GM12878 (cell line): ENCODE results near the gene WHRN. TPM values are rescaled to one million over a fixed set of nuclear protein-coding genes. Genes with fewer than 3 reads are reported as not detected.
A peak's percentile ranks its signal among the peaks of the same experiment; 100 is the strongest.

Experiments used
- ATAC-seq: fragments of 200-7000 bp; cut with Tn5 transposase; 3 replicates; pipeline ENCODE4 v1.9.1; 2020; ENCODE audit warnings: mild to moderate bottlenecking, moderate library complexity
- BruUV-seq: library from RNA; stranded (reverse); fragments of 400-500 nt; replicated peaks from 2 replicates; lab custom pipeline; 2021; lab: Mats Ljungman, UMichigan
- CTCF ChIA-PET: fragments of 300-600 bp; sonication (Branson Sonifier 250); formaldehyde crosslinking; extraction: SDS; loops from one replicate; lab custom pipeline; 2021; ENCODE audit warnings: inconsistent platforms; lab: Yijun Ruan, JAX
- POLR2A ChIA-PET: fragments of 350-600 bp; formaldehyde crosslinking; extraction: SDS; loops from one replicate; lab custom pipeline; 2021; ENCODE audit warnings: inconsistent platforms; lab: Charles Lee
- RAD21 ChIA-PET: fragments of 300-600 bp; sonication (Branson Sonifier 250); formaldehyde crosslinking; loops from one replicate; lab custom pipeline; 2023; ENCODE audit warnings: antibody characterized with exemption; ENCODE audit not compliant: unreplicated experiment; lab: Charles Lee
- SMC1A ChIA-PET: fragments of 300-600 bp; sonication (Branson Sonifier 250); formaldehyde crosslinking; loops from one replicate; lab custom pipeline; 2023; ENCODE audit not compliant: unreplicated experiment, uncharacterized antibody; lab: Charles Lee
- DNase-seq: peaks from one replicate; pipeline ENCODE4 v3.0.0-alpha.2; 2011; ENCODE audit warnings: low read depth, low spot score
- FAIRE-seq: peaks from 3 replicates; lab custom pipeline; 2011; peaks lifted over from hg19 to GRCh38; lab: Jason Lieb, UNC
- H2AFZ ChIP-seq: 2 replicates; pipeline ENCODE4 v1.6.0; 2011; ENCODE audit warnings: low read depth, low read length, control low read depth; ENCODE audit not compliant: control insufficient read depth
- H3K27ac ChIP-seq: 2 replicates; pipeline ENCODE4 v1.5.1; 2011; ENCODE audit warnings: control low read depth; ENCODE audit not compliant: control insufficient read depth, insufficient read depth
- H3K27me3 ChIP-seq, 2 experiments: replicated peaks in 1 of 2; 2 replicates each; pipeline versions ENCODE4 v1.6.0 to v1.6.1; 2011; ENCODE audit warnings: low read length in 1 of 2; ENCODE audit not compliant: control insufficient read depth in 2 of 2, insufficient read depth in 2 of 2
- H3K36me3 ChIP-seq, 2 experiments: 2 replicates each; pipeline ENCODE4 v1.5.1; 2011; ENCODE audit warnings: low read length in 1 of 2; ENCODE audit not compliant: control insufficient read depth in 2 of 2, insufficient read depth in 2 of 2
- H3K4me1 ChIP-seq: 2 replicates; pipeline ENCODE4 v1.6.1; 2011; ENCODE audit warnings: mild to moderate bottlenecking, low read length, moderate library complexity, mixed read lengths; ENCODE audit not compliant: control insufficient read depth, insufficient read depth
- H3K4me2 ChIP-seq: 2 replicates; pipeline ENCODE4 v1.6.0; 2011; ENCODE audit warnings: control low read depth; ENCODE audit not compliant: control insufficient read depth, insufficient read depth
- H3K4me3 ChIP-seq: fragments of 200-600 bp; sonication (generic); 2 replicates; pipeline ENCODE4 v1.5.1; 2016
- H3K79me2 ChIP-seq: 2 replicates; pipeline ENCODE4 v1.6.0; 2011; ENCODE audit warnings: low read length; ENCODE audit not compliant: control insufficient read depth, insufficient read depth
- H3K9ac ChIP-seq: 2 replicates; pipeline ENCODE4 v1.8.0; 2011; ENCODE audit warnings: low read length, control low read depth, mixed read lengths; ENCODE audit not compliant: control insufficient read depth, insufficient read depth
- H3K9me3 ChIP-seq: replicated peaks from 3 replicates; pipeline ENCODE4 v1.5.1; 2011; ENCODE audit warnings: mild to moderate bottlenecking, low read length; ENCODE audit not compliant: control insufficient read depth, insufficient read depth
- H4K20me1 ChIP-seq: 2 replicates; pipeline ENCODE4 v1.6.0; 2011; ENCODE audit not compliant: control insufficient read depth, insufficient read depth
- BHLHE40 ChIP-seq, 2 experiments: fragments of 450-650 bp in 1 of 2; IDR thresholded peaks; 2 replicates each; pipeline ENCODE4 v1.6.1; 2011 to 2017; ENCODE audit warnings: low read depth in 2 of 2, borderline replicate concordance in 1 of 2, improper control_type of control experiment in 1 of 2, low read length in 1 of 2, mild to moderate bottlenecking in 1 of 2
- CUX1 ChIP-seq: IDR thresholded peaks from 2 replicates; pipeline ENCODE4 v1.6.1; 2012; ENCODE audit warnings: improper control_type of control experiment, low read depth, low read length; ENCODE audit not compliant: insufficient replicate concordance
- WGBS: methylation state at CpG from one replicate; pipeline ENCODE4 v1.1.6; 2016; ENCODE audit warnings: low lambda C conversion rate; ENCODE audit not compliant: insufficient replicate concordance, insufficient coverage; ENCODE audit errors: missing lambda C conversion rate; 5-methylcytosine and 5-hydroxymethylcytosine counted together
- in situ Hi-C: fragments of 300-500 bp; cut with MboI; formaldehyde crosslinking; loops from 9 replicates; pipeline ENCODE4 v1.14.3; 2018; ENCODE audit warnings: mixed read lengths
- intact Hi-C: fragments of 100-400 bp; cut with micrococcal nuclease; formaldehyde crosslinking; loops from one replicate; pipeline ENCODE4 v1.14.2; 2022; ENCODE audit not compliant: unreplicated experiment
- polyA plus RNA-seq, 11 experiments: library from polyadenylated mRNA; depleted of rRNA in 4 of 11; unstranded in 6 of 11; stranded (reverse) in 5 of 11; fragments of >200 nt; fragmentation: Nextera tagmentation in 4 of 11; fragmentation: Illumina TruSeq in 1 of 11; extraction: Ambion mirVana in 4 of 11; extraction: Trizol in 1 of 11; gene quantifications; 1 replicate in 1 of 11; 2 replicates in 10 of 11; pipeline versions ENCODE4 v1.2.1 to v1.2.3, GENCODE V29; 2011 to 2016; ENCODE audit warnings: inconsistent platforms in 2 of 11, missing spikeins in 2 of 11, low read depth in 1 of 11
- total RNA-seq, 4 experiments: library from RNA; depleted of rRNA in 3 of 4; stranded (reverse); fragments of >200 nt in 3 of 4; fragmentation: Illumina TruSeq in 1 of 4; extraction: Trizol in 1 of 4; gene quantifications; 2 replicates each; pipeline versions ENCODE4 v1.2.1 to v1.2.3, GENCODE V29; 2013 to 2021

WHRN gene
- total and polyA plus RNA-seq, 10 of the 15 experiments (the other 5 are each of a cell fraction or from before 2014, with no cell fraction given), result 0.04 to 18.2 (median 0.68) TPM; not detected in 1

GRCh38 chr9:114374936-114375335, 130.3 kb downstream of the WHRN start:
- Histone ChIP-seq H4K20me1 (peaks cover 6% of the 10 kb centered on the region), H3K36me3 (peaks cover 52 to 53% of the 10 kb centered on the region in 2 experiments), H3K4me1 (peaks cover 46% of the 10 kb centered on the region), H3K27ac (0 out of 2 replicates have a peak overlapping the region, but pooled peaks have one; percentile 2), H2AFZ (no peak overlapping the region), H3K9ac (no peak overlapping the region), H3K4me2 (no peak overlapping the region), H3K4me3 (no peak overlapping the region), H3K79me2 (peaks cover 63% of the 10 kb centered on the region), H3K27me3 (no peaks in the 10 kb centered on the region), H3K9me3 (no peaks in the 10 kb centered on the region)
- TF ChIP-seq BHLHE40 (IDR thresholded peaks at IDR 0.05; ENCODE audit: borderline replicate concordance in 1 of 2, low read depth in 2 of 2, low read length in 1 of 2), result 0 out of 4 replicates have a peak, but pooled peaks of 1 of the 2 experiments have one; percentile 6
- no peak for TF ChIP-seq CUX1
- WGBS, result 65% methylated on average over 9 of the region's 9 CpGs
- DNase-seq, result no peak
- SMC1A ChIA-PET, result interaction anchor here (13.9 kb wide), 1 partner anchor 12 kb away, joined by 327 read pairs; the partner anchor contains the start of gene AKNA
- FAIRE-seq, result no peak
- intact Hi-C loops (no loop called here), in situ Hi-C loops (no loop called here)
- POLR2A ChIA-PET, result interaction anchor here (0.6 kb wide), 1 partner anchor 129 kb away, joined by 3 read pairs; no protein-coding TSS in a partner anchor
- ATAC-seq, result no peak
- RAD21 ChIA-PET, result interaction anchor here (1.0 kb wide), 1 partner anchor 11 kb away, joined by 10 read pairs; no protein-coding TSS in a partner anchor
- BruUV-seq, result no TSS peak
- CTCF ChIA-PET, result interaction anchor here (3.7 kb wide), 1 partner anchor 15 kb away, joined by 29 read pairs; no protein-coding TSS in a partner anchor
